AML-193 (cell line): ENCODE results near the gene BMP10.

Experiments
- DNase-seq, 2 experiments: peaks; one replicate each; lab custom pipeline; 2025; lab: John Stamatoyannopoulos, UW

The BMP10 gene, protein sequence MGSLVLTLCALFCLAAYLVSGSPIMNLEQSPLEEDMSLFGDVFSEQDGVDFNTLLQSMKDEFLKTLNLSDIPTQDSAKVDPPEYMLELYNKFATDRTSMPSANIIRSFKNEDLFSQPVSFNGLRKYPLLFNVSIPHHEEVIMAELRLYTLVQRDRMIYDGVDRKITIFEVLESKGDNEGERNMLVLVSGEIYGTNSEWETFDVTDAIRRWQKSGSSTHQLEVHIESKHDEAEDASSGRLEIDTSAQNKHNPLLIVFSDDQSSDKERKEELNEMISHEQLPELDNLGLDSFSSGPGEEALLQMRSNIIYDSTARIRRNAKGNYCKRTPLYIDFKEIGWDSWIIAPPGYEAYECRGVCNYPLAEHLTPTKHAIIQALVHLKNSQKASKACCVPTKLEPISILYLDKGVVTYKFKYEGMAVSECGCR

DNA sequence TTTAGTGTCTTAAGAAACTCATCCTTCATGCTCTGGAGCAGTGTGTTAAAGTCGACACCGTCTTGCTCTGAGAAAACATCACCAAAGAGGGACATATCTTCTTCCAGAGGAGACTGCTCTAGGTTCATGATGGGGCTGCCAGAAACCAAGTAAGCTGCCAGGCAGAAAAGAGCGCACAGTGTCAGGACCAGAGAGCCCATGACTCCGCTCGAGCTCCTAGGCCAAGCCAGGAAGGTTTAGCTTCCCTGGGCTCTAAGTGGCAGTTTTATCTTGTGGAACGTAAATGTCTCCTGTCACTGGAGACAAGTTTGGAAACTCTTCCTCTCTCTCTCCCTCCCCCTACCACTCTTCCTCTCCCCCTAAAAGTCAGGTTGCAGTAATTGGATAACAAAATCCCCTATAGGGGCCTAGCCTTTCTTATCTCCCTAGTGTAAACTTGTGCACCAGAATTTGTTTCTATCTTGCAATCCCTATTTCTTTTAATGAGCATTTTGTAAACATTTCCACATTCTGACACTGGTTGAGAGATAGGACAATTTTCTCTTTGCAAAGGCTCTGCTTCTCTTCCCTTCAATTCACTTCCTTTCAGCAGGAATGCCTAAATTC is at the start of gene BMP10:
BMP10 (minus strand) TSS at position 239 of the 606 bp plus-strand sequence; CDS start at position 200, 39 bp downstream.
- no peak for DNase-seq

GRCh38 chr2:68920481-68921170 is 49.4 kb upstream of the BMP10 start:
- no peak for DNase-seq

GRCh38 chr2:68918497-68918896 is 47.3 kb upstream of the BMP10 start:
- DNase-seq, result no peak

DNA sequence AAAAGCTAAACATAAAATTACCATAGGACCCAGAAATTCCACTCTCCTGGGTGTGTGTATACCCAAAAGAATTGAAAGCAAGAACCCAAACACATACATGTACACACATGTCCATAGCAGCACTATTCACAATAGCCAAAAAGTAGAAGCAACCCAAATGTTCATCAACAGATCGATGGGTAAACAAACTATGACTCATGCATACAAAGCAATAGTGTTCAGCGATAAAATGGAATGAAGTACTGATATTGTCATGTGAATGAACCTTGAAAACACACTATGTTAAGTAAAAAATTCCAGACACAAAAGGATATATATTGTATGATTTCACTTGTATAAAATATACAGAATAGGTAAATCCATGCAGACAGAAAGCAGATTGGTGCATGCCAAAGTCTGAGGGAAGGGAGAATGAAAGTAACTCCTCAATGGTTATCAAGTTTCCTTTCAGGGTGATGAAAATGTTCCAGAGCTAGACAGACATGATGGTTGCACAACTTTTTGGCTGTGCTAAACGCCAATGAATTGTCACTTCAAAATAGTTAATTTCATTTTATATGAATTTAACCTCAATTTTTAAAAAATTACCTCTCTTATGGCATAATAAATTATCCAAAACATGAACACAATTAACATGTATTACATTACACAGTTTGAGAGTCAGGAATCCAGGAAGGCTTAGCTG is 46.0 kb upstream of the BMP10 start:
- DNase-seq, result no peak

- DNase-seq, result no peak
Measured at GRCh38 chr2:68916226-68916625, 45.0 kb upstream of the BMP10 start.

GRCh38 chr2:68915393-68915792 is 44.2 kb upstream of the BMP10 start:
- no peak for DNase-seq

DNA sequence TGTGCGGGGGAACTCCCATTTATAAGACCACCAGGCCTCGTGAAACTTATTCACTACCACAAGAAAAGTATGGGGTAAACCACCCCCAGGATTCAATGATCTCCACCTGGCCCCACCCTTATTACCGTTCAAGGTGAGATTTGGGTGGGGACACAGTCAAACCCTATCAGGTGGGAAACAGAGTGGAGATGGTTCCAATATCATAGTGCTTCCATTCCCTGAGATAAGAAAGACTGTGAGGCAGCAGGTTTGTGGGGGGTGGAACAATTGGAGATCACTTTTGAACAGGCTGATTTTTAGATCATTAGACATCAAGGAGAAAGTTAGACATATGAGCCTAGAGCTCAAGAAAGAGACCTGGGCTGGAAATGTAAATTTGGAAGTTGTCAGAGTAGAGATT is 42.2 kb upstream of the BMP10 start:
- DNase-seq, result no peak

GRCh38 chr2:68912732-68913131 is 41.5 kb upstream of the BMP10 start:
- DNase-seq, result peak in 1 of 2 experiments; percentile 29

GRCh38 chr2:68912111-68912510 is 40.9 kb upstream of the BMP10 start:
- DNase-seq, result no peak

- DNase-seq, result no peak
Measured at GRCh38 chr2:68911709-68912108, 40.5 kb upstream of the BMP10 start.

DNA sequence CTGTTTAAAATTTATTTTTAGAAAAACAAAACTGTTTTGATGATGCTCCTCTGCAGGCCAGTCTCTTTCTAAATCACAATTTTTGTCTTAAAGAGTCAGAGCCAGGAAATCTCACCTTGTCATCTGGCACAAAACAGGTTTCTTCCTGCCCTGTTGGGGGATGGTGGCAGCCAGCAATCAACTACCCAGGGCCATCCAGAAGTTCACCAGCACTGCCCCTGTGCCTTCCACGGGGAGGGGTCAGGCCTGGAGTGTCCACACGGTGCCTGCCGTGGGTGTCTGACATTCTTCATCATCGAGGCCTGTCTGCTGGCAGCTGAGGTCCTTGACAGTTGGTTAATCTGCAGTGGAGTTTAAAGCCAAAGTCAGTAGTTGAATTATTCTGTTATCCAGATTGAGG is 40.0 kb upstream of the BMP10 start:
- DNase-seq, result no peak

GRCh38 chr2:68909793-68910674 is 38.8 kb upstream of the BMP10 start:
- peak; percentile 65 to 67 for DNase-seq

GRCh38 chr2:68908392-68908970 is 37.3 kb upstream of the BMP10 start:
- peak; percentile 88 to 93 for DNase-seq

DNA sequence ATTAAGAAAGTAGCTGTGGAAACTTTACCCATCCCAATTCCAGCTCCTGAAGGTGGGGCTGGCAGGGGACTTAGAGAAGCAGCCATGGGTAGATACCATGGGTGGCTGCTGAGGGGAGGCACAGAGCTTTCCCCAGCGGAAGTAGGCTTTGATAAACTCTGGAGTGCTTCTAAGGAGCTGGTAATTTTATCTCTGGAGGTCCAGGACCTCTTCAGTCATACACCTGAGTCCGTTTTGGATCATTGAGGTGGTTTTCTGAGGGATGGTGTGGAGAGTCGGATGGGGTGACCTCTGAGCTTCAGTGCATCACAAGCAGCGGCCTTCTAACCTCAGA is 36.7 kb upstream of the BMP10 start:
- no peak for DNase-seq

- no peak for DNase-seq
Measured at GRCh38 chr2:68907232-68907919, 36.2 kb upstream of the BMP10 start.

DNA sequence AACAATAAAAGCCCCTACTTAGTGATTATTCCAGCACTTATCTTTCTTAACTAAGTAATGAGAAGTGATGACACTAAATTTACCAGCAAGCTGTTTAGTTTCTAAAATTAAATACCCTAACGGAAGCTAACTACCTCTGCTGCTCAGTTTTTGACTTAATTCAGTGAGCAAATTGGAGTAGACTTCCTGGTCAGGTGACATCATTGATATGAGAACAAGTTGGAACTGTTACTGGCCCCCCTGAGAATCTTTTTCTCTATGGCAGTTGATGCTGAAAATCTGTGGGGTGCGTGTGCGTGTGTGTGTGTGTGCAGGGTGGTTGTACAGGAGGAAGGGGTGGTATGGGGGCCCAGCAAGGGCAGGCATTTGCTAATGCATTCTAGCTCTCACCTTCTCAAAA is 35.5 kb upstream of the BMP10 start:
- DNase-seq, result no peak

DNA sequence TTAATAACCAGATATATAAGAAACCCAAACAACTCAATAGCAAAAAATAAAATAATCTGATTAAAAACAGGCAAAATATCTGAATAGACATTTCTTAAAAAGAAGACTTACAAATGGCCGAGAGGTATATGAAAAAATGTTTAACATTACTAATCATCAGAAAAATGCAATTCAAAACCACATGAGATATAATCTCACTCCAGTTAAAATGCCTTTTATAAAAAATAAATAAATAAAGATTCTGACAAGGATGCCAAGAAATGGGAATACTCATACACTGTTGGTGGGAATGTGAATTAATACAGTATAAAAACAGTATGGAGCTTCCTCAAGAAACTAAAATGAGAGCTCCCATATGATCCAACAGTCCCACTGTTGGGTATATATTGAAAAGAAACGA is 33.9 kb upstream of the BMP10 start:
- no peak for DNase-seq

GRCh38 chr2:68901561-68901960 is 30.4 kb upstream of the BMP10 start:
- DNase-seq, result no peak

- DNase-seq, result peak in 1 of 2 experiments; percentile 22
Measured at GRCh38 chr2:68901199-68901514, 30.0 kb upstream of the BMP10 start.

- DNase-seq, result peak; percentile 29 to 33
Measured at GRCh38 chr2:68900496-68901198, 29.4 kb upstream of the BMP10 start.
